Liver (tissue), 9 donors: Measurements from ENCODE around the gene GATAD1. TPM values are rescaled to one million over a fixed set of nuclear protein-coding genes. Genes with fewer than 3 reads are reported as not detected.

Experiments
- DNase-seq: peaks from one replicate; pipeline ENCODE4 v3.0.0-alpha.2; 2017; ENCODE audit warnings: low spot score
- H3K27ac ChIP-seq, 2 donors: one replicate each; pipeline ENCODE4 v1.7.0; 2013; ENCODE audit warnings: inconsistent platforms in 2 of 2, low read length in 2 of 2, control low read depth in 1 of 2, low read depth in 1 of 2, mild to moderate bottlenecking in 1 of 2
- H3K27me3 ChIP-seq, 4 donors: one replicate each; pipeline versions ENCODE4 v1.6.1 to v1.7.0; 2013; ENCODE audit warnings: low read length in 3 of 4, inconsistent platforms in 1 of 4, mild to moderate bottlenecking in 1 of 4, moderate library complexity in 1 of 4; ENCODE audit not compliant: control insufficient read depth in 4 of 4, insufficient read depth in 4 of 4
- H3K36me3 ChIP-seq, 4 donors: one replicate each; pipeline versions ENCODE4 v1.6.1 to v1.7.0; 2013; ENCODE audit warnings: low read length in 3 of 4, mild to moderate bottlenecking in 3 of 4, low read depth in 1 of 4, moderate library complexity in 1 of 4; ENCODE audit not compliant: control insufficient read depth in 4 of 4, insufficient read depth in 3 of 4
- H3K4me1 ChIP-seq, 4 donors: one replicate each; pipeline versions ENCODE4 v1.6.1 to v1.7.0; 2013; ENCODE audit warnings: low read length in 3 of 4, mild to moderate bottlenecking in 3 of 4, moderate library complexity in 1 of 4; ENCODE audit not compliant: control insufficient read depth in 4 of 4, insufficient read depth in 4 of 4
- H3K4me3 ChIP-seq, 3 donors: one replicate each; pipeline versions ENCODE4 v1.6.1 to v1.7.0; 2013; ENCODE audit warnings: low read length in 3 of 3, control low read depth in 1 of 3, low read depth in 1 of 3, mild to moderate bottlenecking in 1 of 3
- H3K9ac ChIP-seq, 2 donors: one replicate each; pipeline ENCODE4 v1.7.0; 2013; ENCODE audit warnings: low read length in 2 of 2, mild to moderate bottlenecking in 2 of 2, moderate library complexity in 2 of 2, control low read depth in 1 of 2, low read depth in 1 of 2
- H3K9me3 ChIP-seq, 4 donors: one replicate each; pipeline versions ENCODE4 v1.6.1 to v1.7.0; 2013; ENCODE audit warnings: low read length in 3 of 4; ENCODE audit not compliant: control insufficient read depth in 4 of 4
- ATF3 ChIP-seq: IDR thresholded peaks from 2 replicates; pipeline ENCODE4 v1.6.1; 2016; ENCODE audit warnings: antibody characterized with exemption
- CTCF ChIP-seq: fragments of 150-350 bp; IDR thresholded peaks from 2 replicates; pipeline ENCODE4 v1.5.1; 2017; ENCODE audit warnings: improper control_type of control experiment, low read depth, low read length; ENCODE audit not compliant: missing input control
- EGR1 ChIP-seq, 2 donors: IDR thresholded peaks; 2 replicates each; pipeline ENCODE4 v1.6.1; 2016 to 2018; ENCODE audit warnings: antibody characterized with exemption in 2 of 2, low read depth in 2 of 2
- FOXA1 ChIP-seq: IDR thresholded peaks from 2 replicates; pipeline ENCODE4 v1.6.1; 2016; ENCODE audit warnings: antibody characterized with exemption
- FOXA2 ChIP-seq: IDR thresholded peaks from 2 replicates; pipeline ENCODE4 v1.6.1; 2016; ENCODE audit warnings: antibody characterized with exemption
- GABPA ChIP-seq, 2 donors: IDR thresholded peaks in 1 of 2; conservative IDR thresholded peaks in 1 of 2; 2 replicates each; pipeline ENCODE4 v1.6.1; 2016; ENCODE audit warnings: antibody characterized with exemption in 2 of 2, mild to moderate bottlenecking in 1 of 2, moderate library complexity in 1 of 2
- HNF4A ChIP-seq, 2 donors: conservative IDR thresholded peaks; 2 replicates each; pipeline ENCODE4 v1.6.1; 2016; ENCODE audit warnings: antibody characterized with exemption in 2 of 2, mild to moderate bottlenecking in 2 of 2
- HNF4G ChIP-seq: IDR thresholded peaks from 2 replicates; pipeline ENCODE4 v1.6.1; 2016; ENCODE audit warnings: antibody characterized with exemption
- JUND ChIP-seq, 2 donors: IDR thresholded peaks; 2 replicates each; pipeline ENCODE4 v1.6.1; 2016; ENCODE audit warnings: antibody characterized with exemption in 2 of 2
- MAX ChIP-seq: IDR thresholded peaks from 2 replicates; pipeline ENCODE4 v1.6.1; 2016; ENCODE audit warnings: antibody characterized with exemption
- NR2F2 ChIP-seq: IDR thresholded peaks from 2 replicates; pipeline ENCODE4 v1.6.1; 2016; ENCODE audit warnings: antibody characterized with exemption
- RAD21 ChIP-seq, 2 donors: IDR thresholded peaks; 2 replicates each; pipeline ENCODE4 v1.6.1; 2016; ENCODE audit warnings: antibody characterized with exemption in 2 of 2, mild to moderate bottlenecking in 2 of 2
- REST ChIP-seq: IDR thresholded peaks from 2 replicates; pipeline ENCODE4 v1.6.1; 2016; ENCODE audit warnings: antibody characterized with exemption, mild to moderate bottlenecking
- RXRA ChIP-seq, 2 donors: IDR thresholded peaks; 2 replicates each; pipeline ENCODE4 v1.6.1; 2017 to 2018; ENCODE audit warnings: antibody characterized with exemption in 2 of 2, mild to moderate bottlenecking in 1 of 2
- SP1 ChIP-seq: IDR thresholded peaks from 2 replicates; pipeline ENCODE4 v1.6.1; 2018; ENCODE audit warnings: antibody characterized with exemption, mild to moderate bottlenecking
- TAF1 ChIP-seq: conservative IDR thresholded peaks from 2 replicates; pipeline ENCODE4 v1.6.1; 2016; ENCODE audit warnings: antibody characterized with exemption, mild to moderate bottlenecking
- YY1 ChIP-seq: IDR thresholded peaks from 2 replicates; pipeline ENCODE4 v1.6.1; 2016; ENCODE audit warnings: antibody characterized with exemption, mild to moderate bottlenecking
- ZBTB33 ChIP-seq: IDR thresholded peaks from 2 replicates; pipeline ENCODE4 v1.6.1; 2016; ENCODE audit warnings: antibody characterized with exemption
- WGBS: extraction: QIAGEN DNeasy Blood & Tissue Kit; methylation state at CpG from one replicate; pipeline ENCODE4 v1.1.7; 2013; 5-methylcytosine and 5-hydroxymethylcytosine counted together
- polyA plus RNA-seq, 2 donors: library from polyadenylated mRNA; stranded (reverse) in 1 of 2; unstranded in 1 of 2; fragments of 200-250 nt in 1 of 2; fragments of >200 nt in 1 of 2; fragmentation: Nextera tagmentation in 1 of 2; extraction: Ambion mirVana in 1 of 2; gene quantifications; one replicate each; pipeline versions ENCODE4 v1.2.1 to v1.2.3, GENCODE V29; 2013 to 2015
- total RNA-seq, 2 donors: library from RNA; depleted of rRNA; stranded (reverse); fragments of >200 nt; gene quantifications; one replicate each; pipeline ENCODE4 v1.2.3, GENCODE V29; 2014
- donor health status: healthy.
- donor health status: healthy.
- donor health status: healthy.
- donor health status: healthy.
- donor health status: healthy.

GATAD1 gene
- total and polyA plus RNA-seq, 4 donors: 7.8 to 22.8 (median 10.8) TPM

- TF ChIP-seq SP1 (no peak), FOXA2 (no peak), EGR1 (IDR thresholded peaks at IDR 0.05; ENCODE audit: low read depth in 2 of 2) (no peak), MAX (no peak)
- Histone ChIP-seq H3K4me3 (no peak overlapping the region), H3K9ac (no peak overlapping the region), H3K4me1 (peaks cover 0 to 3% (median 0%) of the 10 kb centered on the region in 4 donors), H3K27ac (no peak overlapping the region), H3K27me3 (no peaks in the 10 kb centered on the region), H3K36me3 (peaks cover 2 to 8% (median 4%) of the 10 kb centered on the region in 4 donors), H3K9me3 (no peaks in the 10 kb centered on the region)
- 93% methylated on average over 3 of the region's 3 CpGs for WGBS
- no peak for DNase-seq
Observed at GRCh38 chr7:92462560-92462959, 15.3 kb downstream of the GATAD1 start.

- TF ChIP-seq RAD21 (IDR thresholded peaks at IDR 0.05) (no peak), MAX (no peak), REST (no peak), CTCF (no peak), EGR1 (IDR thresholded peaks at IDR 0.05; ENCODE audit: low read depth in 2 of 2) (no peak), GABPA (IDR thresholded peaks at IDR 0.05 in 1 of 2, conservative IDR thresholded peaks at IDR 0.05 in 1 of 2) (no peak), JUND (IDR thresholded peaks at IDR 0.05) (no peak), FOXA2 (no peak), YY1 (no peak), TAF1 (no peak), FOXA1 (no peak), HNF4A (conservative IDR thresholded peaks at IDR 0.05) (no peak), HNF4G (no peak), SP1 (no peak), ATF3 (no peak), RXRA (IDR thresholded peaks at IDR 0.05) (no peak), ZBTB33 (no peak), NR2F2 (no peak)
- Histone ChIP-seq H3K36me3 (peaks cover 0 to 5% (median 2%) of the 10 kb centered on the region in 4 donors), H3K4me1 (peaks cover 0 to 3% (median 0%) of the 10 kb centered on the region in 4 donors), H3K27ac (no peak overlapping the region), H3K9me3 (no peaks in the 10 kb centered on the region), H3K27me3 (no peaks in the 10 kb centered on the region), H3K4me3 (no peak overlapping the region), H3K9ac (no peak overlapping the region)
- DNase-seq: no peak
- 82% methylated on average over 3 of the region's 3 CpGs for WGBS
Observed at GRCh38 chr7:92464515-92464914, 17.2 kb downstream of the GATAD1 start.
